Body of pancreas (tissue), 4 donors: ENCODE results near the gene SYNE1.

ENCODE experiments used
- POLR2A ChIP-seq, 3 donors: fragments of 450-650 bp; IDR thresholded peaks; one replicate each; pipeline ENCODE4 v1.6.1; 2016; ENCODE audit warnings: antibody characterized with exemption in 3 of 3, mild to moderate bottlenecking in 2 of 3
- TF ChIP-seq, protein P1 (sequence below), 7 experiments: fragments of 450-650 bp in 4 of 7; fragments of 200-600 bp in 3 of 7; sonication (generic) in 3 of 7; IDR thresholded peaks; one replicate each; pipeline ENCODE4 v1.5.1; 2016 to 2019; ENCODE audit warnings: antibody characterized with exemption in 7 of 7

DNA sequence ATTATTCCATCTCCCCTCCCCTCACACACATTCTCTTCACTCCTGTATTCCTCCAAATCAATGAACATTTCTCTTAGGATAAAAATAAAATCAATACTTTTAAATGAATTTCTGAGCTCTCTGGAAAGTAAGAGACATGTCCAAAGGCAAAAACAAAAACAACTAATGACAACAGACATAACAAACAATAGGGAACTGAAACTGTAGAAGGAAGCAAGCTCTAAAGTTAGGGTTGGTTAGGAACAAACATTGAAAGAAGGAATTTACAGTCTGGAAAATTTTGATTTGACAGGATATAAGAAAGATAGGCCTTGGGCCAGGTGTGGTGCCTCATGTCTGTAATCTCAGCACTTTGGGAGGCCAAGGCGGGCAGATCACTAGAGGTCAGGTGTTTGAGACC, 43.0 kb upstream of the SYNE1 start:
- TF ChIP-seq POLR2A (IDR thresholded peaks at IDR 0.05) = no peak
- TF ChIP-seq, protein P1, sequence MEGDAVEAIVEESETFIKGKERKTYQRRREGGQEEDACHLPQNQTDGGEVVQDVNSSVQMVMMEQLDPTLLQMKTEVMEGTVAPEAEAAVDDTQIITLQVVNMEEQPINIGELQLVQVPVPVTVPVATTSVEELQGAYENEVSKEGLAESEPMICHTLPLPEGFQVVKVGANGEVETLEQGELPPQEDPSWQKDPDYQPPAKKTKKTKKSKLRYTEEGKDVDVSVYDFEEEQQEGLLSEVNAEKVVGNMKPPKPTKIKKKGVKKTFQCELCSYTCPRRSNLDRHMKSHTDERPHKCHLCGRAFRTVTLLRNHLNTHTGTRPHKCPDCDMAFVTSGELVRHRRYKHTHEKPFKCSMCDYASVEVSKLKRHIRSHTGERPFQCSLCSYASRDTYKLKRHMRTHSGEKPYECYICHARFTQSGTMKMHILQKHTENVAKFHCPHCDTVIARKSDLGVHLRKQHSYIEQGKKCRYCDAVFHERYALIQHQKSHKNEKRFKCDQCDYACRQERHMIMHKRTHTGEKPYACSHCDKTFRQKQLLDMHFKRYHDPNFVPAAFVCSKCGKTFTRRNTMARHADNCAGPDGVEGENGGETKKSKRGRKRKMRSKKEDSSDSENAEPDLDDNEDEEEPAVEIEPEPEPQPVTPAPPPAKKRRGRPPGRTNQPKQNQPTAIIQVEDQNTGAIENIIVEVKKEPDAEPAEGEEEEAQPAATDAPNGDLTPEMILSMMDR (IDR thresholded peaks at IDR 0.05) = no peak
